T-cell (primary cell): Measurements from ENCODE around the gene ERBB2. TPM values are rescaled to one million over a fixed set of nuclear protein-coding genes. Genes with fewer than 3 reads are reported as not detected.

Experiments used
- ATAC-seq, 4 experiments: fragments of 200-7000 bp in 3 of 4; fragments of 150-1000 bp in 1 of 4; cut with Tn5 transposase; replicated peaks in 1 of 4; 1 replicate in 3 of 4; 2 replicates in 1 of 4; pipeline ENCODE4 v1.10.0; 2021; ENCODE audit warnings: moderate library complexity in 3 of 4, mild to moderate bottlenecking in 2 of 4, moderate number of reproducible peaks in 1 of 4
- CTCF ChIA-PET, 2 donors: fragments of 300-600 bp; sonication (Branson Sonifier 250); formaldehyde crosslinking; loops; one replicate each; lab custom pipeline; 2022; ENCODE audit warnings: antibody characterized with exemption in 2 of 2; lab: Charles Lee
- POLR2A ChIA-PET, 2 donors: fragments of 300-600 bp; sonication (Branson Sonifier 250); formaldehyde crosslinking; loops; one replicate each; lab custom pipeline; 2022; ENCODE audit warnings: antibody characterized with exemption in 2 of 2; lab: Charles Lee
- DNase-seq, 35 experiments: peaks; one replicate each; pipeline versions ENCODE4 v3.0.0 to v3.0.0-alpha.2; 2013 to 2023
- H3K27ac ChIP-seq: one replicate; pipeline ENCODE4 v1.5.1; 2013; ENCODE audit warnings: low read length
- H3K27me3 ChIP-seq, 2 experiments: replicated peaks in 1 of 2; 1 replicate in 1 of 2; 2 replicates in 1 of 2; pipeline versions ENCODE4 v1.6.1 to v1.7.0; 2013; ENCODE audit warnings: low read length in 1 of 2, mixed read lengths in 1 of 2; ENCODE audit not compliant: control insufficient read depth in 2 of 2, insufficient read depth in 2 of 2; ENCODE audit errors: extremely low read depth in 1 of 2
- H3K36me3 ChIP-seq, 2 donors: 1 replicate in 1 of 2; 2 replicates in 1 of 2; pipeline versions ENCODE4 v1.6.1 to v1.7.0; 2013; ENCODE audit warnings: low read length in 1 of 2; ENCODE audit not compliant: control insufficient read depth in 2 of 2, insufficient read depth in 1 of 2; ENCODE audit errors: extremely low read depth in 1 of 2
- H3K4me1 ChIP-seq, 2 experiments: 1 replicate in 1 of 2; 2 replicates in 1 of 2; pipeline versions ENCODE4 v1.6.1 to v1.7.0; 2013; ENCODE audit warnings: low read length in 2 of 2, mixed read lengths in 1 of 2; ENCODE audit not compliant: insufficient read depth in 2 of 2, control insufficient read depth in 1 of 2; ENCODE audit errors: extremely low read depth in 1 of 2
- H3K4me3 ChIP-seq, 2 donors: 1 replicate in 1 of 2; 2 replicates in 1 of 2; pipeline versions ENCODE4 v1.5.1 to v1.7.0; 2013; ENCODE audit warnings: mild to moderate bottlenecking in 2 of 2, low read length in 1 of 2, moderate library complexity in 1 of 2; ENCODE audit not compliant: control insufficient read depth in 1 of 2; ENCODE audit errors: extremely low read depth in 1 of 2
- H3K9me3 ChIP-seq: 2 replicates; pipeline ENCODE4 v1.7.0; 2013
- H3K27ac Mint-ChIP-seq, 2 donors: one replicate each; pipeline ENCODE4 v1.8.0; 2020 to 2021; ENCODE audit warnings: mild to moderate bottlenecking in 2 of 2, mixed read lengths in 2 of 2
- H3K27me3 Mint-ChIP-seq, 2 donors: one replicate each; pipeline ENCODE4 v1.8.0; 2021 to 2022; ENCODE audit warnings: mixed read lengths in 2 of 2
- H3K36me3 Mint-ChIP-seq: one replicate; pipeline ENCODE4 v1.8.0; 2021; ENCODE audit warnings: mixed read lengths
- H3K4me1 Mint-ChIP-seq, 3 donors: one replicate each; pipeline ENCODE4 v1.8.0; 2020 to 2022; ENCODE audit warnings: mixed read lengths in 3 of 3, mild to moderate bottlenecking in 1 of 3
- H3K4me3 Mint-ChIP-seq, 3 donors: one replicate each; pipeline ENCODE4 v1.8.0; 2020 to 2022; ENCODE audit warnings: mild to moderate bottlenecking in 3 of 3, mixed read lengths in 3 of 3, moderate library complexity in 3 of 3
- H3K9me3 Mint-ChIP-seq, 3 donors: one replicate each; pipeline ENCODE4 v1.8.0; 2020 to 2022; ENCODE audit warnings: mixed read lengths in 3 of 3
- WGBS: methylation state at CpG from one replicate; pipeline ENCODE4 v1.1.5; 2013; ENCODE audit warnings: missing lambda C conversion rate; ENCODE audit not compliant: insufficient coverage; 5-methylcytosine and 5-hydroxymethylcytosine counted together
- total RNA-seq, 35 experiments: library from RNA in 6 of 35; stranded (reverse) in 6 of 35; fragments of 120-200 nt in 1 of 35; gene quantifications; one replicate each; pipeline versions ENCODE4 v1.2.1 to v1.2.4 and lab custom pipeline; 2013 to 2026

ERBB2 gene
- total RNA-seq, 5 donors from 2014 or later (not counting 1 experiment from before 2014, with no cell fraction given), result 4.1 to 8.8 (median 6.0) TPM

DNA sequence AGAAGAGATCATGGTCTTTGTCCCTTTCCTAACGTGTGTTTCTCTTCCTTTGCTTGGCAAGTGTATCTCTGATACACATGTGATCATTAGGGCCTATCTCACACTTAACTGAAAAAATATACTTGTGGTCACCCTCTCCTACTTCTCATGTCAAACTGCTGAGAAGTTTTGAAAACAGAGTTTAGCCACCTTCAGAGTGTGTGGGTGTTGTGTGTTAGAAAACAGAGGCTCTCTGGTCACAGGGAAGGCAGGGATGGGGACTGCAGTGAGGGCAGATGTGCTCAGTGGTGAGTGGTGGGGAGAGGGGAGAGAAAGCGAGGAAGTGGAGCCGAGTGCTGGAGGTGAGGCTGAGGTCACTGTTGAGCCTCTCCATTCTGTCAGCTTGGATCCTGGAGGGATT lies 67.3 kb downstream of the ERBB2 start:
- Histone ChIP-seq H3K36me3 (peaks cover 11 to 75% of the 10 kb centered on the region in 2 donors), H3K27ac (peak overlapping the region; percentile 56), H3K9me3 (no peaks in the 10 kb centered on the region), H3K27me3 (no peaks in the 10 kb centered on the region), H3K4me3 (no peak overlapping the region), H3K4me1 (peaks cover 39 to 81% of the 10 kb centered on the region in 2 experiments)
- ATAC-seq (no peak), DNase-seq (no peak)
- Mint-ChIP-seq H3K27me3 (no peaks in the 10 kb centered on the region), H3K27ac (peak overlapping the region; percentile 98 to 99), H3K4me3 (peak overlapping the region in 2 of 3 donors; percentile 32 to 61), H3K36me3 (peaks cover 62% of the 10 kb centered on the region), H3K4me1 (peaks cover 76 to 89% (median 88%) of the 10 kb centered on the region in 3 donors), H3K9me3 (no peaks in the 10 kb centered on the region)
- ChIA-PET POLR2A (no interaction called here), CTCF (no interaction called here)
- no CpG with 5 or more reads among the region's 3 CpGs for WGBS

DNA sequence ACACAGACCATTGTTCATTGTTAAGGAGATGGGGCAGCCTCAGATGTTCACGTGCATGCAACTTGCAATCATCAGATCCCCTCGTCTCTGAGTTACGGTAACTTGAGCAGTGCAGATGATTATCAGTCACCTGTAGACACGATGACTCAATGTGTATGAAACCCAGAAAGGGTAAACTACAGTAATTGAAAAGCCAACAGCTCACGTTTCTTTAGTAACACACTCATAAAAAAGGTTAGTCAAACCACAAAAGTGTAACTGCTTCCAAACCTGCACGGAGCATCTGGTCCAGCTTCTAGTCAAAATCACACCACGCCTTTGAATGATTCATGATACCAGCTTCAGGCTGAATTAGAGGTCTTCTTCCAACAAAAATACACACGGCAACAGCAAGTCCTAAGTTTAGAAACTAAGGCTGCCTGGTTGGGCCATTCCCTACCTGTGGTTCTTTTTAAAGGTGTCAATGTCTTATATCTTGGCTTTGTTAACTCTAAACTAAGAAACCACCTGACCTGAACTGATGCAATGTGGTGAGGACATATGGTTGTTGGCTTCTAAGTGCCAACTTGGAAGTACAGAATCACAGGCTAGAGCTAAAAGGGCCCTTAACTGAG lies 70.2 kb downstream of the ERBB2 start:
- Histone ChIP-seq H3K9me3 (no peaks in the 10 kb centered on the region), H3K27ac (peak overlapping the region; percentile 91), H3K36me3 (peaks cover 7 to 58% of the 10 kb centered on the region in 2 donors), H3K27me3 (no peaks in the 10 kb centered on the region), H3K4me1 (peaks cover 67 to 84% of the 10 kb centered on the region in 2 experiments), H3K4me3 (peak overlapping the region in 1 of 2 donors; percentile 6)
- WGBS, result 0% methylated on average over 7 of the region's 8 CpGs
- Mint-ChIP-seq H3K27me3 (no peaks in the 10 kb centered on the region), H3K4me3 (peak overlapping the region; percentile 38 to 79 (median 47)), H3K27ac (peak overlapping the region; percentile 98 to 99), H3K36me3 (peaks cover 61% of the 10 kb centered on the region), H3K4me1 (peaks cover 100% of the 10 kb centered on the region in 3 donors), H3K9me3 (no peaks in the 10 kb centered on the region)
- ATAC-seq (peak; percentile 80 to 93 (median 88)), DNase-seq (peak in 33 of 35 experiments; percentile 21 to 83 (median 48))
- POLR2A ChIA-PET, result interaction anchor here (0.8 to 1.3 kb wide), 3 partner anchors 15 to 92 kb away, joined by 3 to 4 read pairs (median 3); no protein-coding TSS in a partner anchor
- CTCF ChIA-PET, result interaction anchor here in 1 of 2 donors (0.5 to 1.5 kb wide), 7 partner anchors 9 to 150 kb away, joined by 3 to 4 read pairs (median 3); no protein-coding TSS in a partner anchor

DNA sequence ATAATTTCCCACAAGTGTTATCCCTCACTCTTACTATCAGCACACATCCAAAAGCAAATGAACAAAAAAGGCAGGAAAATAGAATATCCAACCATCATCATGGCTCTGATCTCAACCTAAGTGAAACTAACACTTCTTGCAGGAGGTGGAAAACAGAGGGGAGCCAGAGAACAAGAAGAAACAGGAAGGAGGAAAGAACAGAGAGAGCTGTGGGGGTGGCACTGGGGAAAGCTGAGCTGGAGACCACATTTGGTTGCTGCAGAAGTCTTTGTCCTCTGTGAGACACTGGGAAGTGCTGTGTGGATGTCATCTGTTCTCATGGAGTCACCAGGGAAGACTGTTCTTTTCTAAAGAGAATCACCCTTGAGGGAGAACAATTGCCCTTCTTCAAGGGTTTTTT lies 72.6 kb downstream of the ERBB2 start:
- H3K9me3 Mint-ChIP-seq, result no peaks in the 10 kb centered on the region
- CTCF ChIA-PET, result interaction anchor here in 1 of 2 donors (1.0 kb wide), 1 partner anchor 89 kb away, joined by 3 read pairs; no protein-coding TSS in a partner anchor
- peak in 1 of 35 experiments; percentile 59 for DNase-seq
- Histone ChIP-seq H3K36me3 (peaks cover 0 to 36% of the 10 kb centered on the region in 2 donors), H3K27ac (peak overlapping the region; percentile 91), H3K4me1 (peaks cover 74 to 76% of the 10 kb centered on the region in 2 experiments), H3K27me3 (no peaks in the 10 kb centered on the region), H3K4me3 (peak overlapping the region; percentile 6 to 38), H3K9me3 (no peaks in the 10 kb centered on the region)
- H3K27me3 Mint-ChIP-seq, result no peaks in the 10 kb centered on the region
- H3K4me3 Mint-ChIP-seq, result peak overlapping the region; percentile 60 to 79 (median 70)
- POLR2A ChIA-PET, result interaction anchor here in 1 of 2 donors (0.6 kb wide), 1 partner anchor 12 kb away, joined by 6 read pairs; no protein-coding TSS in a partner anchor
- ATAC-seq, result no peak
- H3K36me3 Mint-ChIP-seq, result peaks cover 48% of the 10 kb centered on the region
- H3K27ac Mint-ChIP-seq, result peak overlapping the region; percentile 98 to 99
- peaks cover 96 to 100% (median 96%) of the 10 kb centered on the region in 3 donors for H3K4me1 Mint-ChIP-seq

DNA sequence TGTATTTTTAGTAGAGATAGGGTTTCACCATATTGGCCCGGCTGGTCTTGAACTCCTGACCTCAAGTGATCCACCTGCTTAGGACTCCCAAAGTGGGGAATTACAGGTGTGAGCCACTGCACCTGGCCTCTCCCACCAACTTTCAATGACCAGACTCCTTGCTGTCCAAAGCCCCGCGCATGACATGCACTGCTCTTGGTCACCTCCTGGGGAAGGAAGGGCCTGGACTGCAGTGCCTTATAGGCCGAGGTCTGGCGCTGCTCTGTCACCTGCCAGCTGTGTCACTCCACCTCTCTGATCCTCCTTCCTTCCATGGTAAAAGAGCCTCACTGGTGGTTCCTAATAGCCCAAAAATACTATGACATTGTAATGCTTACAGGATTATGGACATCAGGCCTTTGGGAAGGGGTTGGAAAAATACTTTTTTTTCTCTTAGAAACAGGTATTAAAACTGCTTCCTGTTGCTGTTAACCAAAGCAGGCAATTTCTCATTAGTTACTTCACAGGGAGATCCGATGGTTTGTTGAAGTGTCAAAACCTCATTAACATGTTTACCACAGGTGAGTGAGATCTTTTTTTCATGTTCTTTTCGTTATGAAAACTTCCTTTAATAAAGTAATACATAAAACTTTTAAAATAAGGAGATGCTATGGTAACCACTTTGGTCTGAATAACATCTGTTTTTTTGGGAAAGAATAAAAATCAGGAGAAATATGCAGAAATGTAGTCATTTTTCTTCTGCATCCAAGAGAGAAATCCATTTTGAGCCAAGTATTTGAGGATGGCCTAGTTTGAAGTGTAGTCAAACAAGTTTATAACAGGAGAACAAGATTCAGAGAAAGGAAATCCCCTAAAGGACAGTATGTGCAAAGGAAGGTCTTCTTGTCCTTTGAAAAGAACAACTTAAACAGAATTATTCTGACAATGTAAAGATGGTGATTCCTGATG lies 73.4 kb downstream of the ERBB2 start:
- no peaks in the 10 kb centered on the region for H3K27me3 ChIP-seq
- peaks cover 66 to 81% of the 10 kb centered on the region in 2 experiments for H3K4me1 ChIP-seq
- DNase-seq (peak in 1 of 35 experiments; percentile 71), ATAC-seq (no peak)
- POLR2A ChIA-PET, result interaction anchor here in 1 of 2 donors (0.6 kb wide), 1 partner anchor 13 kb away, joined by 6 read pairs; no protein-coding TSS in a partner anchor
- peak overlapping the region; percentile 58 to 79 (median 60) for H3K4me3 Mint-ChIP-seq
- H3K36me3 ChIP-seq, result peaks cover 0 to 27% of the 10 kb centered on the region in 2 donors
- no peaks in the 10 kb centered on the region for H3K27me3 Mint-ChIP-seq
- H3K9me3 ChIP-seq, result no peaks in the 10 kb centered on the region
- peak overlapping the region; percentile 98 to 99 for H3K27ac Mint-ChIP-seq
- H3K4me3 ChIP-seq, result peak overlapping the region in 1 of 2 donors; percentile 67
- H3K9me3 Mint-ChIP-seq, result no peaks in the 10 kb centered on the region
- peaks cover 46% of the 10 kb centered on the region for H3K36me3 Mint-ChIP-seq
- peaks cover 95 to 100% (median 96%) of the 10 kb centered on the region in 3 donors for H3K4me1 Mint-ChIP-seq
- 40% methylated on average over 1 of the region's 7 CpGs for WGBS
- CTCF ChIA-PET, result interaction anchor here (0.6 to 1.0 kb wide), 3 partner anchors 16 to 88 kb away, joined by 3 to 6 read pairs (median 3); no protein-coding TSS in a partner anchor
- peak overlapping the region; percentile 91 for H3K27ac ChIP-seq

DNA sequence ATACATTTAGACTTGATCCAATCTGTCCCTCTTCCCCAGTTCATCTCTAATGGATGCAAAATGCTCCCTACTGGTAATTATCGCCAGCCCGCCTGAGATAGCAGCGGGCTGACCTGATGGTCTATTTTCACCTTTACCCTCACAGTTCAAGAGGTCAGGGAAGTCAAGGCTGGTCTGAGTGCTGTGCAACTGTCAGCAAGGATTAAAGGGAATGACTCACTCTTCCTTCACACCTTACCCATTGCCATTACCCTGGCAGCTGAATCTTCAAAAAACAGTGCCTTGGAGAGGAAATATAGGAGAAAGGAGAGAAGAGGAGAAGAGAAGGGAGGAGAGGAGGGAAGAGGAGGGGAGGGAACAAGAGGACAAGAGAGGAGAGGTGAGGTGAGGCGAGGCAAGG lies 74.2 kb downstream of the ERBB2 start:
- CTCF ChIA-PET, result interaction anchor here (0.6 to 0.7 kb wide), 2 partner anchors 16 to 18 kb away, joined by 3 to 6 read pairs; no protein-coding TSS in a partner anchor
- DNase-seq, result peak in 1 of 35 experiments; percentile 53

More for the DNA sequence above, 74.2 kb downstream of the ERBB2 start:
- ATAC-seq, result no peak
- H3K27ac ChIP-seq, result peak overlapping the region; percentile 91
- no peaks in the 10 kb centered on the region for H3K27me3 ChIP-seq
- no peaks in the 10 kb centered on the region for H3K9me3 Mint-ChIP-seq
- H3K9me3 ChIP-seq, result no peaks in the 10 kb centered on the region
- no CpG with 5 or more reads among the region's 4 CpGs for WGBS
- peak overlapping the region; percentile 93 to 99 for H3K27ac Mint-ChIP-seq
- peaks cover 0 to 21% of the 10 kb centered on the region in 2 donors for H3K36me3 ChIP-seq
- POLR2A ChIA-PET, result no interaction called here
- H3K4me1 ChIP-seq, result peaks cover 69 to 75% of the 10 kb centered on the region in 2 experiments
- H3K4me1 Mint-ChIP-seq, result peaks cover 95 to 100% (median 96%) of the 10 kb centered on the region in 3 donors
- H3K4me3 Mint-ChIP-seq, result peak overlapping the region; percentile 75 to 84 (median 79)
- no peaks in the 10 kb centered on the region for H3K27me3 Mint-ChIP-seq
- peak overlapping the region in 1 of 2 donors; percentile 67 for H3K4me3 ChIP-seq
- H3K36me3 Mint-ChIP-seq, result peaks cover 41% of the 10 kb centered on the region
